ENCODE results near the gene CRYGC. TPM values are rescaled to one million over a fixed set of nuclear protein-coding genes. Genes with fewer than 3 reads are reported as not detected.

Gene CRYGC, protein sequence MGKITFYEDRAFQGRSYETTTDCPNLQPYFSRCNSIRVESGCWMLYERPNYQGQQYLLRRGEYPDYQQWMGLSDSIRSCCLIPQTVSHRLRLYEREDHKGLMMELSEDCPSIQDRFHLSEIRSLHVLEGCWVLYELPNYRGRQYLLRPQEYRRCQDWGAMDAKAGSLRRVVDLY
- total RNA-seq, result not detected

DNA sequence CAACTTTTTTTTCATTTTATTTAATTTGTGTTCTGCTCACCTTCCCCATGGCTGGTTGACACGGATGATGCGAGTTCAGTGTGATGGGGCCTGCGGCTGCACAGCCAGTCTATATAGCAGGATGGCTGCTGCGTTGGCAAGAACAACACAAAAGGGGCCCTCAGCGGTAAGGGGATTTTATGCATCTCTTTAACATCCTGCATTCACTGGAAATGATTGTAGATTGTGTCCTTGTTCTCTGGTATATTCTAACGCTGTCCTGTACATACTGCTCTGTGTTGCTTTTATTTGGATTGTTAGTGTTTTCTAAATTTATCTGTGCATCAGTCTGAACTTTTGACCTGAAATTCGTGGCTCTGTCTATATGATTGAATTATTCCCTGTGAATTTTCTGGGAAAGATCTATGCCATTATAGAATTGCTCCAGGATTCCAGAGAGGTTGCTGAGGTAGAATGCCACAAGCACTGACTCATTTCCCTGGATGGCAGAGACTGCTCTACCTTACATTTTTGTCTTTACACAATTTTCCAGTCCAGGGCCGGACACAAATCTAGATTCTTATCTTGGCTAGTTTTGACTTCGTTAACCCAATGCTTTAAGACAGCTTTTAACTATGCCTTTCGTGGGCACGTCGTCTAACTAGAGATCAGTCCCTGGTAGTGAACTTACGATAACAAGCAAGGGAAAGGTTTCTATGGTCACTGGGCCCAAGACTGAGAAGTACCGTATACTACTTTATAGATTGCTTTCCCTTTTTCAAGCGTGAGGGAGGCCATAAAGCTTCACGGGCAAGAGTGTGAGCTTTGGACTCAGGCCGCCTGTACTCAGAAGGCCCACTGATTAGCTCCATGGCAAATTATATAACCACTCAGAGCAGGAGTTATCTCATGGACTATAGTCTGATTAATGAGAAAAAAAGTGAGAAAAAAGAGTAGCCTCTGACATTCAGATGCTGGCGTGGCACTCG lies at the start of gene CRYGC:
Gene CRYGC (minus strand): TSS at position 85 of the 968 bp plus-strand sequence. CDS start 36 bp downstream, at position 49.
- H3K9me3 Mint-ChIP-seq, result peaks cover 3% of the 10 kb centered on the region

GRCh38 chr2:208179028-208179609 lies 49.5 kb upstream of the CRYGC start:
- Mint-ChIP-seq H3K9me3 (no peaks in the 10 kb centered on the region), H3K4me1 (ENCODE audit: low read depth) (peaks cover 3% of the 10 kb centered on the region), H3K27me3 (ENCODE audit: low read depth) (peaks cover 10% of the 10 kb centered on the region), H3K36me3 (ENCODE audit: insufficient read depth) (no peaks in the 10 kb centered on the region), H3K4me3 (no peak overlapping the region)
- no peak for DNase-seq
- no peak for ATAC-seq

More for the DNA sequence above, at the start of gene CRYGC:
- Mint-ChIP-seq H3K4me3 (no peak within 1 kb of the TSS), H3K36me3 (ENCODE audit: insufficient read depth) (no peaks in the 10 kb centered on the region), H3K4me1 (ENCODE audit: low read depth) (peaks cover 2% of the 10 kb centered on the region), H3K27me3 (ENCODE audit: low read depth) (peaks cover 10% of the 10 kb centered on the region)
- DNase-seq, result no peak
- ATAC-seq, result no peak

GRCh38 chr2:208175840-208176153 lies 46.2 kb upstream of the CRYGC start:
- Mint-ChIP-seq H3K36me3 (ENCODE audit: insufficient read depth) (no peaks in the 10 kb centered on the region), H3K9me3 (no peaks in the 10 kb centered on the region), H3K4me1 (ENCODE audit: low read depth) (peaks cover 3% of the 10 kb centered on the region), H3K27me3 (ENCODE audit: low read depth) (peaks cover 13% of the 10 kb centered on the region), H3K4me3 (no peak overlapping the region)
- no peak for DNase-seq
- no peak for ATAC-seq

DNA sequence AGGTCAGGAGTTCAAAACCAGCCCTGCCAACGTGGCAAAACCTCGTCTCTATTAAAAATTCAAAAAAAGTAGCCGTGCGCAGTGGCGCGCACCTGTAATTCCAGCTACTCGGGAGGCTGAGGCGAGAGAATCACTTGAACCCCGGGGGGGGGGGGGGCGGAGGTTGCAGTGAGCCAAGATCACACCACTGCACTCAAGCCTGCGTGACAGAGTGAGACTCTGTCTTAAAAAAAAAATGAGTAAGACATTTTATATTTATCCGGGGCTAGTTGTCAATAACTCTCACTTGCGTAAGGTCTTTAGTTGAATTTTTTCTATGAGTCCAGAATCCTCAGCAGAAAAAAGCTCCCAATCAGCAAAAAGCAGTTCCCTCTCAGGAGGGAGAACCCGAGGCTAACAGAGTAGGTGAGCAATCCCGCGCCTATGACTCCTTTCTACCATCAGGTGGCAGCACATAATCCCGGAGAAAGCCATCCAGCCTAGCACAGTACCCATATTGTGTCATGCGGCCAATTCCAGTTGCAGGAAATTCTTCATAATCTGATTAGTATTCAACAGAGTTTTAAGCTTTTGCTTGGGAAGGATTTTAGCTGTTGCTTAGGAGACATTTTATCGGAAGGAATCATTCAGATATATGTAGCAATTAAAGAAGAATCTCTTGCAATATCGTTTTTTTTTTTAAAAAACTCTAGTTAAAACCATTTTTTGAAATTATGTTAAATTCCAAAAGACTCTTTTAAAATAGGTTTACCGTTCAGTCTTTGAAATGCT lies 45.6 kb upstream of the CRYGC start:
- DNase-seq (peak; percentile 50), ATAC-seq (peak; percentile 93 to 98)
- H3K9me3 Mint-ChIP-seq, result no peaks in the 10 kb centered on the region
- peaks cover 3% of the 10 kb centered on the region for H3K4me1 Mint-ChIP-seq (ENCODE audit: low read depth)
- H3K4me3 Mint-ChIP-seq, result no peak overlapping the region
- no peaks in the 10 kb centered on the region for H3K36me3 Mint-ChIP-seq (ENCODE audit: insufficient read depth)
- peaks cover 13% of the 10 kb centered on the region for H3K27me3 Mint-ChIP-seq (ENCODE audit: low read depth)

- H3K4me3 Mint-ChIP-seq, result no peak overlapping the region
- no peaks in the 10 kb centered on the region for H3K9me3 Mint-ChIP-seq
- ATAC-seq (no peak), DNase-seq (no peak)
- peaks cover 13% of the 10 kb centered on the region for H3K27me3 Mint-ChIP-seq (ENCODE audit: low read depth)
- peaks cover 3% of the 10 kb centered on the region for H3K4me1 Mint-ChIP-seq (ENCODE audit: low read depth)
- no peaks in the 10 kb centered on the region for H3K36me3 Mint-ChIP-seq (ENCODE audit: insufficient read depth)
Observed at GRCh38 chr2:208174144-208174543, 44.5 kb upstream of the CRYGC start.

GRCh38 chr2:208172125-208172524 lies 42.5 kb upstream of the CRYGC start:
- Mint-ChIP-seq H3K4me1 (ENCODE audit: low read depth) (peaks cover 3% of the 10 kb centered on the region), H3K27me3 (ENCODE audit: low read depth) (peaks cover 13% of the 10 kb centered on the region), H3K36me3 (ENCODE audit: insufficient read depth) (no peaks in the 10 kb centered on the region), H3K4me3 (no peak overlapping the region), H3K9me3 (no peaks in the 10 kb centered on the region)
- ATAC-seq (no peak), DNase-seq (no peak)

- H3K27me3 Mint-ChIP-seq (ENCODE audit: low read depth), result peaks cover 2% of the 10 kb centered on the region
- ATAC-seq (no peak), DNase-seq (no peak)
- no peaks in the 10 kb centered on the region for H3K4me1 Mint-ChIP-seq (ENCODE audit: low read depth)
- no peaks in the 10 kb centered on the region for H3K9me3 Mint-ChIP-seq
- no peaks in the 10 kb centered on the region for H3K36me3 Mint-ChIP-seq (ENCODE audit: insufficient read depth)
- no peak overlapping the region for H3K4me3 Mint-ChIP-seq
Observed at GRCh38 chr2:208164951-208165755, 35.5 kb upstream of the CRYGC start.

DNA sequence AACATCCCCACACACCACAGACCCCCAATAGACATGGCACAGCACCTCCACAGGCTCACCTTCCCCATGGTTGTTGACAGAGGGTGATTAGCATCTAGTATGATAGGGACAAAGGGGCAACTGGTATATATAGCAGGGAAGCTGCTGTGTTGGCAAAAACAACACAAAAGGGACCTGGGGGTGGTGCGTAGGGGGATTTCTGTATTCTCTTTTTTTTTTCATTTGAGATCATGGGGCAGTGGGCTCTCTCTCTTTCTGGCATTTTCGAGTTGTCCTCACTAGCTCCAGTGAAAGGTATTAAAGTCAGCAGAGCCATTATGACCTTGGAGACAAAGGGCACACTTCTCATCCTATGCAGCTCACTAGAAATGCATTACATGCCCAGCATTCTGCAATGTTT lies 33.9 kb upstream of the CRYGC start, which contains the start of gene CRYGA:
Gene CRYGA (minus strand): TSS at position 101 of the 400 bp plus-strand sequence. CDS start 33 bp downstream, at position 68.
- H3K4me1 Mint-ChIP-seq (ENCODE audit: low read depth), result no peaks in the 10 kb centered on the region

DNA sequence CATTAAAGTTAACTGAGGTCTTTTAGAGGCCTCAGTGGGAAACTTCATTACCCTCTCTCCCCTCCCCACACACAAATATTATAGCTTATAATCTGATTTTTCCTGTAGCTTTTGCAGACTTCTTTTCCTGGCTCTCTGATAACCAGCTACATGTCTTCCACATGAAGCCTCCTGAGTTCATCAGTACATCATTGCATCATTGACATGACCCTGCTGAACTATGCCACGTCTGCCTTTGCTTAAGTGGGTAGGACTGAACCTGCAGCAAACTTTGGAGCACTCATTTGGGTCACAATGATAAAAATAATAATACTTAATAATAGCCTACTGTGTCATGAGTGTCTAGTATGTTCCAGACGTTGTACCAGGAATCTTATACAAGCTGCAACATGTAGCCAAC lies 26.8 kb upstream of the CRYGC start:
- Mint-ChIP-seq H3K27me3 (ENCODE audit: low read depth) (no peaks in the 10 kb centered on the region), H3K36me3 (ENCODE audit: insufficient read depth) (no peaks in the 10 kb centered on the region), H3K9me3 (peaks cover 7% of the 10 kb centered on the region), H3K4me1 (ENCODE audit: low read depth) (no peaks in the 10 kb centered on the region), H3K4me3 (no peak overlapping the region)
- DNase-seq, result no peak
- no peak for ATAC-seq

More for the DNA sequence above, 33.9 kb upstream of the CRYGC start, which contains the start of gene CRYGA:
- no peaks in the 10 kb centered on the region for H3K9me3 Mint-ChIP-seq
- no peak within 1 kb of the TSS for H3K4me3 Mint-ChIP-seq
- ATAC-seq (no peak), DNase-seq (no peak)
- H3K27me3 Mint-ChIP-seq (ENCODE audit: low read depth), result peaks cover 2% of the 10 kb centered on the region
- H3K36me3 Mint-ChIP-seq (ENCODE audit: insufficient read depth), result no peaks in the 10 kb centered on the region

GRCh38 chr2:208153156-208153555 lies 23.5 kb upstream of the CRYGC start:
- ATAC-seq, result no peak
- peaks cover 14% of the 10 kb centered on the region for H3K9me3 Mint-ChIP-seq
- no peak overlapping the region for H3K4me3 Mint-ChIP-seq
- H3K4me1 Mint-ChIP-seq (ENCODE audit: low read depth), result no peaks in the 10 kb centered on the region
- no peaks in the 10 kb centered on the region for H3K27me3 Mint-ChIP-seq (ENCODE audit: low read depth)
- DNase-seq, result no peak
- no peaks in the 10 kb centered on the region for H3K36me3 Mint-ChIP-seq (ENCODE audit: insufficient read depth)

DNA sequence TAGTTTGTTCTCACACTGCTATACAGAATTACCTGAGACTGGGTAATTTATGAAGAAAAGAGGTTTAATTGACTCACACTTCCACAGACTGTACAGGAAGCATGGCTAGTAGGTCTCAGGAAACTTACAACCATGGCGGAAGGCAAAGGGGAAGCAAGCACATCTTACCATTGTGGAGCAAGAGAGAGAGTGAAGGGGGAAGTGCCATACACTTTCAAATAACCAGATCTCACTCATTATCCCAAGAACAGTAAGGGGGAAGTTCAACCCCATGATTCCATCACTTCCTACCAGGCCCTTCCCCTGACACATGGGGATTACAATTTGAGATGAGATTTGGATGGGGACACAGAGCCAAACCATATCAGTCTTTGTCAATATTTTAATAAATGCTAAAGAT lies 21.3 kb upstream of the CRYGC start:
- peaks cover 14% of the 10 kb centered on the region for H3K9me3 Mint-ChIP-seq
- ATAC-seq, result no peak
- no peak overlapping the region for H3K4me3 Mint-ChIP-seq
- H3K4me1 Mint-ChIP-seq (ENCODE audit: low read depth), result no peaks in the 10 kb centered on the region
- H3K36me3 Mint-ChIP-seq (ENCODE audit: insufficient read depth), result no peaks in the 10 kb centered on the region
- DNase-seq, result no peak
- H3K27me3 Mint-ChIP-seq (ENCODE audit: low read depth), result no peaks in the 10 kb centered on the region

DNA sequence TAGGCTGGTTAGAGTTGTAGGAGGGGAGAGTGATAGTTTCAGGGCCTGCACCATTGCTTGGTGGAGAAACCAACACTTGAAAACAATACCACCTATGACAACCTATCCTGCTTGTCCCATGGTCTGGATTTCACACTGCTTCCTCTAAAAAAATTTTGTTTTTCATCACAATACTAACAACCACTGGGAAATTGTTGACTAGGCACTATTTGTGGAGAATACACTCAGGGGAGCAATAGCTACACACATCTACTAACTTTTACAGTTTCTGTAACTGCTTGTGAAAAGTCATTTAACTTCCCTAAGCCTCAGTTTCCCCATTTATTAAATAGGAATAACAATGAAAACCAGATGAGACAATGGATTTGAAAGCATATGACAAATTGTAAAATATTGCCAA lies 20.5 kb upstream of the CRYGC start:
- no peaks in the 10 kb centered on the region for H3K27me3 Mint-ChIP-seq (ENCODE audit: low read depth)
- no peaks in the 10 kb centered on the region for H3K36me3 Mint-ChIP-seq (ENCODE audit: insufficient read depth)
- ATAC-seq, result no peak
- no peaks in the 10 kb centered on the region for H3K4me1 Mint-ChIP-seq (ENCODE audit: low read depth)
- peaks cover 14% of the 10 kb centered on the region for H3K9me3 Mint-ChIP-seq
- no peak for DNase-seq
- H3K4me3 Mint-ChIP-seq, result no peak overlapping the region

DNA sequence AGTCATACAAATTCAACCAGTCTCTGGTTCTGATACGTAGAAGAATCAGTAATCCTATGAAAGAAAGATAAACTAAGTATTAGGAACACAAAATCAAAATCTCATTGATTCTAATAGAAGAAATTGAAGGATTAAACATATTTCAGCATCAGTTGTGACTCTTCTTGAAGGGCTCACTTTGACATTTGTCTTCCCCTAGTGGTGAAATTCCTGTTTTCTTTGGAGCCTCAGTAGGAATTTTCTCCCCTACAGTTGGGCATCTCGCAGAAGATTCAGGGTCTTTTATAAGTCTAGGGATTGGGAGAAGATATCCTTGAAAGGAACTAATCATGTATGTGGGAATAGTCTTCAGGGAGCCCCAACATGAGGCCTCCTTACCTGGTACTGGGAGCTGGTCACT lies 19.2 kb upstream of the CRYGC start:
- H3K4me3 Mint-ChIP-seq, result no peak overlapping the region

More for the DNA sequence above, 19.2 kb upstream of the CRYGC start:
- no peaks in the 10 kb centered on the region for H3K36me3 Mint-ChIP-seq (ENCODE audit: insufficient read depth)
- peaks cover 14% of the 10 kb centered on the region for H3K9me3 Mint-ChIP-seq
- ATAC-seq, result no peak
- peaks cover 3% of the 10 kb centered on the region for H3K27me3 Mint-ChIP-seq (ENCODE audit: low read depth)
- H3K4me1 Mint-ChIP-seq (ENCODE audit: low read depth), result no peaks in the 10 kb centered on the region
- DNase-seq, result no peak
